Thyroid gland (tissue), 4 donors: ENCODE measurements around the gene AFAP1L2.

Experiments
- CTCF ChIP-seq, 6 experiments: fragments of 200-600 bp in 3 of 6; fragments of 450-650 bp in 3 of 6; sonication (generic) in 3 of 6; IDR thresholded peaks; one replicate each; pipeline ENCODE4 v1.5.1; 2016 to 2019; ENCODE audit warnings: antibody characterized with exemption in 6 of 6, mild to moderate bottlenecking in 2 of 6, inconsistent platforms in 1 of 6, moderate library complexity in 1 of 6
- POLR2A ChIP-seq, 2 donors: fragments of 450-650 bp; IDR thresholded peaks; one replicate each; pipeline ENCODE4 v1.6.1; 2017; ENCODE audit warnings: antibody characterized with exemption in 2 of 2, mild to moderate bottlenecking in 2 of 2, moderate library complexity in 1 of 2

DNA sequence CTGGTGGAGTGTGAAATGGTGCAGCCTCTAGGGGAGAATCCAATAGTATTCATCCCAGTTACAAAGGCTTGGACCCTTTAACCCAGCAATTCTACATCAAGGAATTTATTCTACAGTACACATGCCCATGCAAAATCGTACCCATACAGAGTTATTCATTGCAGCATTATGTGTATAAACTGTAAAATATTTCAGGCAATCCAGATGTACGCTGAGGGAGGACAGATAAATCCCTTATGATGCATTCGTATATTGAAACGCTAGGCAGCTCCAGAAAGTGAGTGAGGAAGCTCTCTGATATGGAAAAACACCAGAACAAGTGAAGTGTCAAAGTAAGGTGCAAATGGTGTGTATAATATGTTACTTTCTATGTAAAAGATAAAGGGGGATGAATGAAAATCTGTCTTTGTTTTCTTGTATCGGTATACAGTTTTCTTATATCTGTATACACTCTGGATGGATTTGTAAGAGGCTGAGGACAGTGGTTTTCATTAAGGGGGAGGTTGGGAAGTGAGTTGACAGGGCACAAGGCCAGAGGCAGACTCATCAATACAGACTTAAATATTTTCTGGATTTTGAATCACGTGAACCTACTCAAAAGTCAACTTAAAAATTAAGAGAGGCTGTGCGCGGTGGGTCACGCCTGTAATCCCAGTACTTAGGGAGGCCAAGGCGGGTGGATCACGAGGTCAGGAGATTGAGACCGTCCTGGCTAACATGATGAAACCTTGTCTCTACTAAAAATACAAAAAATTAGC, 148.1 kb downstream of the AFAP1L2 start:
- TF ChIP-seq CTCF (IDR thresholded peaks at IDR 0.05) = no peak
- TF ChIP-seq POLR2A (IDR thresholded peaks at IDR 0.05) = no peak
